Left kidney (tissue), 8 donors: ENCODE data around the gene VHLL. TPM values are rescaled to one million over a fixed set of nuclear protein-coding genes. Genes with fewer than 3 reads are reported as not detected.
"Not testable (repeated sequence)": the region's sequence is repeated elsewhere in the genome, so short reads cannot be mapped to it uniquely, and the experiment has no call there.

Source experiments
- DNase-seq: peaks from one replicate; pipeline ENCODE4 v3.0.0-alpha.2; 2013
- long read RNA-seq, 8 donors: transcript quantifications; one replicate each; lab custom pipeline, GENCODE V29; 2026
- polyA plus RNA-seq: library from polyadenylated mRNA; unstranded; fragments of 120-200 nt; gene quantifications from one replicate; pipeline ENCODE4 v1.2.1, GENCODE V29; 2013; ENCODE audit not compliant: insufficient read length

Gene VHLL
- not detected for polyA plus RNA-seq
- long read RNA-seq, donor 1, result 0 reads
- long read RNA-seq, donor 2, result 0 reads
- long read RNA-seq, donor 3, result 0 reads
- long read RNA-seq, donor 4, result 0 reads
- long read RNA-seq, donor 5, result 0 reads
- long read RNA-seq, donor 6, result 0 reads
- long read RNA-seq, donor 7, result 0 reads
- long read RNA-seq, donor 8, result 0 reads

GRCh38 chr1:156298852-156299357 lies at the start of gene VHLL:
TSS of gene VHLL (minus strand) at chr1:156299307. CDS start at chr1:156299189, 118 bp downstream.
- no peak for DNase-seq

GRCh38 chr1:156347331-156347730 lies 48.2 kb upstream of the VHLL start:
- no peak for DNase-seq

GRCh38 chr1:156346636-156347035 lies 47.5 kb upstream of the VHLL start:
- no peak for DNase-seq

- not testable (repeated sequence) for DNase-seq
Measured at GRCh38 chr1:156346035-156346434, 46.9 kb upstream of the VHLL start.

GRCh38 chr1:156344409-156344808 lies 45.3 kb upstream of the VHLL start:
- DNase-seq, result no peak

GRCh38 chr1:156342166-156342955 lies 43.3 kb upstream of the VHLL start:
- no peak for DNase-seq

- peak; percentile 99 for DNase-seq
Measured at GRCh38 chr1:156338180-156338976, 39.3 kb upstream of the VHLL start, which contains the start of the genes CCT3 and TSACC. TSS of gene CCT3 (minus strand) at chr1:156338292. CDS start at chr1:156338184, 108 bp downstream. TSS of gene TSACC (plus strand) at chr1:156338526. CDS start at chr1:156339758, 1,232 bp downstream.

GRCh38 chr1:156337888-156338179 lies 38.7 kb upstream of the VHLL start:
- no peak for DNase-seq

- no peak for DNase-seq
Measured at GRCh38 chr1:156337052-156337887, 38.2 kb upstream of the VHLL start.

- no peak for DNase-seq
Measured at GRCh38 chr1:156336242-156336641, 37.1 kb upstream of the VHLL start.

- not testable (repeated sequence) for DNase-seq
Measured at GRCh38 chr1:156323179-156323578, 24.1 kb upstream of the VHLL start.

- DNase-seq, result no peak
Measured at GRCh38 chr1:156320560-156320959, 21.5 kb upstream of the VHLL start.

- DNase-seq, result no peak
Measured at GRCh38 chr1:156319664-156320063, 20.6 kb upstream of the VHLL start.

GRCh38 chr1:156316909-156317308 lies 17.8 kb upstream of the VHLL start:
- no peak for DNase-seq

- DNase-seq, result no peak
Measured at GRCh38 chr1:156310962-156311361, 11.9 kb upstream of the VHLL start.

- no peak for DNase-seq
Measured at GRCh38 chr1:156308078-156308477, 9.0 kb upstream of the VHLL start.

GRCh38 chr1:156305215-156305614 lies 6.1 kb upstream of the VHLL start:
- DNase-seq, result no peak

GRCh38 chr1:156303241-156303640 lies 4.1 kb upstream of the VHLL start:
- DNase-seq, result no peak

- DNase-seq, result peak; percentile 49
Measured at GRCh38 chr1:156295391-156295947, 3.6 kb downstream of the VHLL start, which contains the start of gene GLMP. TSS of gene GLMP (minus strand) at chr1:156295679. CDS start at chr1:156295645, 34 bp downstream.

- no peak for DNase-seq
Measured at GRCh38 chr1:156293895-156294294, 5.2 kb downstream of the VHLL start.

GRCh38 chr1:156293098-156293434 lies 6.0 kb downstream of the VHLL start:
- DNase-seq, result no peak
